A673 (cell line): ENCODE results near the gene ARPC2. TPM values are rescaled to one million over a fixed set of nuclear protein-coding genes. Genes with fewer than 3 reads are reported as not detected.

Experiments
- BruUV-seq: library from RNA; stranded (reverse); fragments of 400-500 nt; replicated peaks from 2 replicates; lab custom pipeline; 2021; lab: Mats Ljungman, UMichigan
- CTCF ChIA-PET: fragments of 300-600 bp; sonication (Branson Sonifier 250); formaldehyde crosslinking; loops from one replicate; lab custom pipeline; 2022; ENCODE audit warnings: antibody characterized with exemption; lab: Charles Lee
- POLR2A ChIA-PET: fragments of 300-600 bp; sonication (Branson Sonifier 250); formaldehyde crosslinking; loops from one replicate; lab custom pipeline; 2022; ENCODE audit warnings: antibody characterized with exemption; ENCODE audit not compliant: low non-redundant PET; lab: Charles Lee
- DNase-seq: peaks from one replicate; pipeline ENCODE4 v3.0.0-alpha.2; 2015; ENCODE audit warnings: low spot score
- H3K27ac ChIP-seq: fragments of 200-600 bp; sonication (generic); 2 replicates; pipeline ENCODE4 v1.5.1; 2016; ENCODE audit warnings: mixed run types, low read depth, mild to moderate bottlenecking, mixed read lengths, antibody characterized with exemption, low read length; ENCODE audit not compliant: poor library complexity, severe bottlenecking
- H3K27me3 ChIP-seq: fragments of 200-600 bp; sonication (generic); replicated peaks from 2 replicates; pipeline ENCODE4 v1.6.1; 2017; ENCODE audit warnings: mixed run types, low read depth, mild to moderate bottlenecking, mixed read lengths, antibody characterized with exemption, low read length; ENCODE audit not compliant: insufficient read depth, poor library complexity
- H3K36me3 ChIP-seq: fragments of 200-600 bp; sonication (generic); 2 replicates; pipeline ENCODE4 v1.6.1; 2016; ENCODE audit warnings: mixed run types, mild to moderate bottlenecking, mixed read lengths, antibody characterized with exemption, low read length; ENCODE audit not compliant: insufficient read depth, poor library complexity, severe bottlenecking
- H3K4me1 ChIP-seq: fragments of 200-600 bp; sonication (generic); 2 replicates; pipeline ENCODE4 v1.6.1; 2017; ENCODE audit warnings: mixed run types, mild to moderate bottlenecking, mixed read lengths, antibody characterized with exemption, low read length; ENCODE audit not compliant: insufficient read depth, poor library complexity, severe bottlenecking
- H3K4me3 ChIP-seq: fragments of 200-600 bp; sonication (generic); 2 replicates; pipeline ENCODE4 v1.5.1; 2016; ENCODE audit warnings: low read depth, mixed run types, mild to moderate bottlenecking, mixed read lengths, low read length; ENCODE audit not compliant: poor library complexity, severe bottlenecking
- H3K9me3 ChIP-seq: fragments of 200-600 bp; sonication (generic); 2 replicates; pipeline ENCODE4 v1.6.1; 2016; ENCODE audit warnings: mixed run types, low read depth, mild to moderate bottlenecking, mixed read lengths, antibody characterized with exemption, low read length; ENCODE audit not compliant: poor library complexity, severe bottlenecking
- EZH2 ChIP-seq: fragments of 200-600 bp; sonication (generic); IDR thresholded peaks from 2 replicates; pipeline ENCODE4 v1.6.1; 2017; ENCODE audit warnings: borderline replicate concordance, low read depth, mild to moderate bottlenecking, mixed read lengths, antibody characterized with exemption, low read length; ENCODE audit not compliant: poor library complexity, severe bottlenecking
- intact Hi-C: fragments of 100-400 bp; cut with micrococcal nuclease; formaldehyde crosslinking; loops from one replicate; pipeline ENCODE4 v1.10.0; 2022; ENCODE audit not compliant: unreplicated experiment
- total RNA-seq: library from RNA; stranded (reverse); gene quantifications from 2 replicates; pipeline ENCODE4 v1.2.3, GENCODE V29; 2021
- TF ChIP-seq, protein P1 (sequence below): fragments of 300-800, 200-600 bp; sonication (generic); conservative IDR thresholded peaks from 2 replicates; pipeline ENCODE4 v1.5.1; 2017; ENCODE audit warnings: low read depth, mild to moderate bottlenecking, antibody characterized with exemption, low read length, moderate library complexity, mixed read lengths

Gene ARPC2
- total RNA-seq, 1 experiment from 2014 or later = 291 TPM

DNA sequence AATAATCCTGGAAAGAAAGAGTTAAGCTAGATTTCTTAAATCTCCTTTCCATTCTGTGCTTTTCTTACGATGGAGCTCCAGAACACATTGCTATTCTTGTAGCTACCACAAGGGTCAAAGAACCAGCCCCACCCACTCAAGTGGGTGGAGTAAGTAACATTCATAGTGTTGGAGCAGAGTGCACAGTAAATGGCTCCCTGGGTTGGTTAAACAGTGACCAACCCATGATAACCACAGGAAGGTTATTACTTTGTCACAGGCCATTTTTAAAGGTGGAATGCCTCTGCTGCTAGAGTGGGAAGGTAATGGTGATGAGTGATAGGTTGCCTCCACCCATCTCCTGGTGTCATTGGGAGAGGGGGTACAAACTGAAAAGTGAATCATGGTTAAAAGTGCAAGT is 13.9 kb downstream of the ARPC2 start:
- POLR2A ChIA-PET = no interaction called here
- no peaks in the 10 kb centered on the region for H3K9me3 ChIP-seq
- intact Hi-C loops = no loop called here
- H3K27ac ChIP-seq = peak overlapping the region; percentile 96
- peaks cover 76% of the 10 kb centered on the region for H3K36me3 ChIP-seq
- TF ChIP-seq EZH2 = no peak
- TF ChIP-seq, protein P1, sequence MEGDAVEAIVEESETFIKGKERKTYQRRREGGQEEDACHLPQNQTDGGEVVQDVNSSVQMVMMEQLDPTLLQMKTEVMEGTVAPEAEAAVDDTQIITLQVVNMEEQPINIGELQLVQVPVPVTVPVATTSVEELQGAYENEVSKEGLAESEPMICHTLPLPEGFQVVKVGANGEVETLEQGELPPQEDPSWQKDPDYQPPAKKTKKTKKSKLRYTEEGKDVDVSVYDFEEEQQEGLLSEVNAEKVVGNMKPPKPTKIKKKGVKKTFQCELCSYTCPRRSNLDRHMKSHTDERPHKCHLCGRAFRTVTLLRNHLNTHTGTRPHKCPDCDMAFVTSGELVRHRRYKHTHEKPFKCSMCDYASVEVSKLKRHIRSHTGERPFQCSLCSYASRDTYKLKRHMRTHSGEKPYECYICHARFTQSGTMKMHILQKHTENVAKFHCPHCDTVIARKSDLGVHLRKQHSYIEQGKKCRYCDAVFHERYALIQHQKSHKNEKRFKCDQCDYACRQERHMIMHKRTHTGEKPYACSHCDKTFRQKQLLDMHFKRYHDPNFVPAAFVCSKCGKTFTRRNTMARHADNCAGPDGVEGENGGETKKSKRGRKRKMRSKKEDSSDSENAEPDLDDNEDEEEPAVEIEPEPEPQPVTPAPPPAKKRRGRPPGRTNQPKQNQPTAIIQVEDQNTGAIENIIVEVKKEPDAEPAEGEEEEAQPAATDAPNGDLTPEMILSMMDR = peak; percentile 28
- peaks cover 25% of the 10 kb centered on the region for H3K4me1 ChIP-seq
- CTCF ChIA-PET = interaction anchor here (0.7 kb wide), 1 partner anchor 198 kb away, joined by 3 read pairs; no protein-coding TSS in a partner anchor
- BruUV-seq = no TSS peak
- DNase-seq = peak; percentile 57
- H3K4me3 ChIP-seq = no peak overlapping the region
- H3K27me3 ChIP-seq = no peaks in the 10 kb centered on the region

DNA sequence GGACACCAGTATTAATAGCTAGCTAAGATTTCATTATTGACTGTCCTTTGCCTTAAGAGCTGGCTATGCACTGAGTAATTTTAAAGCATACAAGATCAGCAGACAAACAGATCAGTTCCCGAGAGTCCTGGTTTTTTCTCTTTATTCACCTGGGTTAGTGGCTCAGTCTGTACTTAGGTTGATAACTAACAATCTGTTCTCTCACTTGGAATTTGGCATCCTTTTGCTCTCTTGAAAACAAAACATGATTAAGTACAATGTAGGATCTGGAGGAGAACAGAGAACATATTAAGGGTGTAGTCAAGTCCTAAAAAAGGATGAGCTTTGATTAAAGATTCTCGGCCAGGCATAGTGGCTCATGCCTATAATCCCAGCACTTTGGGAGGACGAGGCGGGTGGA is 16.6 kb downstream of the ARPC2 start:
- H3K36me3 ChIP-seq = peaks cover 81% of the 10 kb centered on the region
- DNase-seq = no peak
- H3K4me3 ChIP-seq = no peak overlapping the region
- CTCF ChIA-PET = interaction anchor here (0.6 kb wide), 1 partner anchor 13 kb away, joined by 3 read pairs; no protein-coding TSS in a partner anchor
- H3K9me3 ChIP-seq = no peaks in the 10 kb centered on the region
- TF ChIP-seq, protein P1 = no peak
- TF ChIP-seq EZH2 = no peak
- POLR2A ChIA-PET = interaction anchor here (0.6 kb wide), 1 partner anchor 21 kb away, joined by 4 read pairs; no protein-coding TSS in a partner anchor
- no peaks in the 10 kb centered on the region for H3K27me3 ChIP-seq
- no peak overlapping the region for H3K27ac ChIP-seq
- intact Hi-C loops = no loop called here
- BruUV-seq = no TSS peak
- peaks cover 22% of the 10 kb centered on the region for H3K4me1 ChIP-seq

DNA sequence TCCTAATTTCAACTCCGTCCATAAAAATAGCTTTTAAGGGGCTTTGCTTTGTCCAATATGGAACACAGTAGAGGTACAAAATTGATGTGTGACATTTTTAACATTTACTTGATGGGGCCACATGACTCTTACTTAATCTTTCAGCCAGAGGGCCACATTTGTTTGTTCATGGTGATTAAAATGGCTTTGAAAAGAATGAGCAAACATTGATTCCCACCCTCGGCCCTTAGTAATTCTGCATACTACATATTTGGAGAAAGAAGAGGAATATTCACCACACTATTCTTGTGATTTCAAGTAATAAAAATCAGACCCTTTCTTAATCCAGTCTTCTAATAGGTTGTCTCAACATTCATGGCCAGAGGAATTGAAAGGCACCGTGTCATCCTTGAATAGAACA is 17.5 kb downstream of the ARPC2 start:
- no TSS peak for BruUV-seq
- Histone ChIP-seq H3K4me3 (no peak overlapping the region), H3K9me3 (no peaks in the 10 kb centered on the region), H3K36me3 (peaks cover 85% of the 10 kb centered on the region), H3K27me3 (no peaks in the 10 kb centered on the region), H3K4me1 (peaks cover 13% of the 10 kb centered on the region), H3K27ac (no peak overlapping the region)
- CTCF ChIA-PET = no interaction called here
- TF ChIP-seq, protein P1 = no peak
- no peak for TF ChIP-seq EZH2
- no peak for DNase-seq
- POLR2A ChIA-PET = no interaction called here
- intact Hi-C loops = no loop called here
